GM21528 (cell line): Measurements from ENCODE around the gene TBX15.

ENCODE experiments used
- ATAC-seq: cut with Tn5 transposase; IDR thresholded peaks from one replicate; pipeline ENCODE4 v1.9.1; 2021; ENCODE audit warnings: mild to moderate bottlenecking, moderate library complexity; ENCODE audit not compliant: unreplicated experiment, low FRiP score

Gene TBX15

GRCh38 chr1:118985640-118986554 lies 2.2 kb downstream of the TBX15 start:
- no peak for ATAC-seq

- ATAC-seq: no peak
Observed at GRCh38 chr1:118984722-118985639, 3.2 kb downstream of the TBX15 start.

GRCh38 chr1:118984086-118984721 lies 3.9 kb downstream of the TBX15 start:
- ATAC-seq: no peak

GRCh38 chr1:118983558-118984041 lies 4.5 kb downstream of the TBX15 start:
- no peak for ATAC-seq

- no peak for ATAC-seq
Observed at GRCh38 chr1:118982821-118983557, 5.2 kb downstream of the TBX15 start.

GRCh38 chr1:118982266-118982665 lies 5.9 kb downstream of the TBX15 start:
- no peak for ATAC-seq

- no peak for ATAC-seq
Observed at GRCh38 chr1:118981436-118981835, 6.7 kb downstream of the TBX15 start.

GRCh38 chr1:118979754-118980575 lies 8.2 kb downstream of the TBX15 start:
- ATAC-seq: no peak

GRCh38 chr1:118978914-118979701 lies 9.0 kb downstream of the TBX15 start:
- ATAC-seq: no peak

GRCh38 chr1:118977600-118977999 lies 10.5 kb downstream of the TBX15 start:
- no peak for ATAC-seq

- no peak for ATAC-seq
Observed at GRCh38 chr1:118974661-118975060, 13.5 kb downstream of the TBX15 start.

GRCh38 chr1:118973531-118974137 lies 14.5 kb downstream of the TBX15 start:
- no peak for ATAC-seq

GRCh38 chr1:118973032-118973431 lies 15.1 kb downstream of the TBX15 start:
- ATAC-seq: no peak

GRCh38 chr1:118970451-118970850 lies 17.7 kb downstream of the TBX15 start:
- ATAC-seq: no peak

GRCh38 chr1:118963456-118964430 lies 24.4 kb downstream of the TBX15 start:
- no peak for ATAC-seq

GRCh38 chr1:118963138-118963455 lies 25.0 kb downstream of the TBX15 start:
- ATAC-seq: no peak

GRCh38 chr1:118961156-118961555 lies 27.0 kb downstream of the TBX15 start:
- ATAC-seq: no peak
